GM12873 (cell line): ENCODE data around the gene MGAT4A.

Source experiments
- TF ChIP-seq, protein P1 (sequence below): IDR thresholded peaks from 2 replicates; pipeline ENCODE4 v1.5.1; 2012; ENCODE audit warnings: low read depth, mild to moderate bottlenecking, moderate library complexity, low read length, control low read depth; ENCODE audit not compliant: insufficient read depth; ENCODE audit errors: missing control alignments

The MGAT4A gene

DNA sequence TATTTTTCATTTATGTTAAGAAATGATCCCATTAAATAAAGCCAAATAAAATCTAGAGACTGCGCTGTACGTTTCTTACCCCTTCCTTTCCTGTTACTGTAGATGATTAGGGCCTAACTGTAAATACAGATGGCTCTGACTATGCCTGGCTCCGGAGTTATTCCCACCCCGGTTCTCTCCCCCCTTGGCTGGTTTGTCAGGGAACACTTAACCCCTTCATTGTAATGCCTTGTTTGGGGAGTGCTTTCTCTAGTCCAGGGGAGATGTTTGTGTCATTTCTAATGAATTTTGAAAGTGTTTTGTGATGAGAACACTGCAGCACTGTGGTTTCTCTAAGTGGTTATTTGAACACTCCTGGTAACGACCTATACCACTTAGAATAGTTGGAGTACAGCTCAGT lies 113.8 kb downstream of the MGAT4A start:
- TF ChIP-seq, protein P1, sequence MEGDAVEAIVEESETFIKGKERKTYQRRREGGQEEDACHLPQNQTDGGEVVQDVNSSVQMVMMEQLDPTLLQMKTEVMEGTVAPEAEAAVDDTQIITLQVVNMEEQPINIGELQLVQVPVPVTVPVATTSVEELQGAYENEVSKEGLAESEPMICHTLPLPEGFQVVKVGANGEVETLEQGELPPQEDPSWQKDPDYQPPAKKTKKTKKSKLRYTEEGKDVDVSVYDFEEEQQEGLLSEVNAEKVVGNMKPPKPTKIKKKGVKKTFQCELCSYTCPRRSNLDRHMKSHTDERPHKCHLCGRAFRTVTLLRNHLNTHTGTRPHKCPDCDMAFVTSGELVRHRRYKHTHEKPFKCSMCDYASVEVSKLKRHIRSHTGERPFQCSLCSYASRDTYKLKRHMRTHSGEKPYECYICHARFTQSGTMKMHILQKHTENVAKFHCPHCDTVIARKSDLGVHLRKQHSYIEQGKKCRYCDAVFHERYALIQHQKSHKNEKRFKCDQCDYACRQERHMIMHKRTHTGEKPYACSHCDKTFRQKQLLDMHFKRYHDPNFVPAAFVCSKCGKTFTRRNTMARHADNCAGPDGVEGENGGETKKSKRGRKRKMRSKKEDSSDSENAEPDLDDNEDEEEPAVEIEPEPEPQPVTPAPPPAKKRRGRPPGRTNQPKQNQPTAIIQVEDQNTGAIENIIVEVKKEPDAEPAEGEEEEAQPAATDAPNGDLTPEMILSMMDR = no peak

DNA sequence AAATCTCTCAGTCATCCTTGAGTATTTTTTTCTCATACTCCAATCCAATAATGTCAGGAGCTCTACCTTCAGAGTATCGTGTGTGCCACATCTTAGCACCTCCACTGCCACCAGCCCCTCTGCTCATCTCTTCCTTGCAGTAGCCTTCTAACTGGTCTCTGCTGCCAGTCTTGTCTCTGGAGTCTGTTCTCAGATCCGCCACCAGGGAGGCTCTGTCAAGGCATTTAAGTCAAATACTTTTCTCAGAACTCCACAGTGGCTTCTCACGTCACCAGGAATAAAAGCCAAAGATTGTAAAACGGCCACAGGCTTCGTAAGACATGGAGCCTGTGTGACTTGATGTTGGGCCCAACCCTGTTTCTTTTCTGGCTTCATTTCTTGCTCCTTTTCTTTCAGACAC lies 115.5 kb downstream of the MGAT4A start:
- TF ChIP-seq, protein P1 = no peak

DNA sequence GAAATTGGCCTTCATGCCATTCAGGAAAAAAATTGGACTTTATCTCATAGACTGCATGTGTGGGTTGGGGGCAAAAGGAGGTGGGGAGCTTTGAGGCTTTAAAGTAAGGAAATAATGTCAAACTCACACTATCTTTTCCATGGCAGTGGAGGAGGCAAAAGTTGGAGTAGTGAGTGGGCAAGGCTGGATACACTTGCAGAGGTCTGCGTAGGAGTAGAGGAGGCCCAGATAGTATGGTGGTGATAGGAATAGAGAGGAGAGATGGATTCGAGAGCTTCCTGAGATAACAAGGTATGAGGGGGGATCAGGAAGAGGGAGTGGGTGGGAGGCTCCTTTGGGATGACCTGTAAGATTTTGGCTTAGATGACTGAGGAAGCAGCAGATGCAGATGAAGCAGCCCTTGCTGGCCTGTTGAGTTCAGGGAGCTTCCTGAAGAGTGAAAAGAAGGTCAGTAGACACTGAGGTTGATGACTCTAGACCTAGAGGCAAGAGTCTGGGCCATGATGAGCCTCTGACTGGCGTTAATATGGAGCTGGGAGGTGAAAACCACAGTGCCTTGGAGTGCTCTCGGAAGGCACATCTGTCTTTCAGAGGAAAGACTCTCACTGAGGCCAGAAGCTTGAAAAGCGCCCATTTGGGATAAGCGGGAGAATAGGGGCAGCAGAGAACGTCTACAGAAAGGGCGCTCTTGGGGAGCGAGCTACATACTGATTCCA lies 116.8 kb downstream of the MGAT4A start:
- TF ChIP-seq, protein P1 = no peak

DNA sequence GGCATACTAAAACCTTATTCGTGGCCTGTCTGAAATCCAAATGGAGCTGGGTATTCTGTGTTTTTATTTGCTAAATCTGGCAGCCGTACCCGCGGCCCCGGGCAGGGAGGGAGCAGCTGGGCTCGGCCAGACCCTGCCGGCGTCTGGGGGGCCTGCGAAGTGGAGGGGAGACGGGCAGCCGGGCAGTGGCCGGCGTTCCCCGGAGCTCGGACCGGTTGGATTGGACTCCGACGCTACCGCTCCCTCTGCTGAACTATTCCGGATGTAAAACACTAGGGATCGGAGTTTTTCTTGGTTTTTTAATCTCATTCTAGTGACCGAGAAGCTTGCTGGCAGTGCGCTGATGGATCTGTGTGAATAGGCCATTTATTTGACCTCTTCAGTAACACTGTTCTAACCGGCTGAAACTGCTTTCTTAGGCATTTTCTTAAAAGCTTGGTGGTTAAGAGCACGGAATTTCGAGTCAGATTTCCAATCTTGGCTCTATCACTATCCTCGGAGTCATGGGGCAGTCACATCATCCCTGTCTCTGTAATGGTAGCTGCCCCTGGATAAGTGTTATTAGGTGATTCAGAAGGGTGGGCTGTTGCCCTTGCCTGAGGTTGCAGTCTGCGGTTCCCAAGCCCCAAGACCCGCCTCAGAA lies 121.8 kb downstream of the MGAT4A start:
- TF ChIP-seq, protein P1 = no peak

DNA sequence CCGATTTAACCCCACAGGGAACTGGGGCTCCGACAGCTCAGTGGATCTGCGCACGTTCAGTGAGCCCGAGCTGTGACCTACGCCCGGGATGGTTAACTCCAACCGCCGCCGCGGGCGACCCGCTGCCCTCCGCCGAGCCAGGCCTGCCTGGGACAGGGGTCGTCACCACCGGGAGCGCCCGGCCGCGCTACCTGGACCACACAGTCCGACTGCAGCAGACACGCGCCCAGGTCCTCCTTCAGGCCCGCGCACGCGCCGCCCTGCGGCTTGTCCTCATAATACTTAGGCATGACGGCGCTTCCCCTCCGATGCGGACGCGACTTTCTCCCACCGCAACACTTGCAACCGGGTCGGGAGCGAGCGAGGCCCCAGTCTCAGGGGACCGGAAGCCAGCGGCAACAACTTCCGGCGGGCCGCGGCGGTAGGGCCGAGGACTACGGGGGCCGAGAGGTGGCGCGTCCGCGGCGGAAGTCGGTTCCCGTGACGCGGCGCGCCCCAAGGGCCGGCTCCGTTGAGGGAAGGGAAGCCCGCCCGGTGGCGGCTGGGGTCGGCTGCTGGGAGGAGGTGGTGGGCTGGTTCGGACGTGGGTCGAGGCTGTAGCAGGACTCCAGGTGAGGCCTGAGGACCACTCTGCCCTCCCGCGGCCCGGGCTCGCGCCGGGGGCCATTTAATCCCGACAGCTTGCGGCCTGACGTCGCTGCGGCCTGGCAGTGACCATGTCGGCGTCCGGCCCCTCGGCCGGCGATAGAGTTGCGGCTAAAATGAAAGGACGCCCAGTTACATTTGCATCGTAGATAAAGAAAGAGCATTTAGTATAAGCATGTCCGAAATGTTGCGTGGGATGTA lies 122.6 kb downstream of the MGAT4A start, which contains the start of the genes COA5 and UNC50:
COA5 (minus strand) TSS at position 397 of the 846 bp plus-strand sequence; CDS start at position 290, 107 bp downstream.
UNC50 (plus strand) TSS at position 474 of the 846 bp plus-strand sequence. CDS start 1,171 bp downstream, outside the sequence.
- TF ChIP-seq, protein P1 = no peak

DNA sequence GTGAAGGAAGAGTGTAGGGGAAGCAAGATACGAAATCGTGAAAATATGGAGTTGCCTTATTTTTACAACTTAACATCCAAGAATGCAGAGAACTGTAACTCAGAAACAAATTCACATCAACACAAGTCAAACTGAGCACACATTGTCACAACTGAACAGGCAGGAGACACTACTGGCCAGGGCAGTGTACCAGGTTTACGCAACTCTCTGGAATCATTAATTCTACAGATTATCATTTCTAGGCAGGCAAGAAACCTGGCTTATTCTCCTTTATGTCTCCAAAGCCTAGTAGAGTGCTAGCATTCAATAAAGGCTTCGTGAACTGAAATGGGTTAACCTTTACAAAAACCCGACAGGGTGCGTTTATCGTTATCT lies 123.2 kb downstream of the MGAT4A start:
- TF ChIP-seq, protein P1 = no peak

DNA sequence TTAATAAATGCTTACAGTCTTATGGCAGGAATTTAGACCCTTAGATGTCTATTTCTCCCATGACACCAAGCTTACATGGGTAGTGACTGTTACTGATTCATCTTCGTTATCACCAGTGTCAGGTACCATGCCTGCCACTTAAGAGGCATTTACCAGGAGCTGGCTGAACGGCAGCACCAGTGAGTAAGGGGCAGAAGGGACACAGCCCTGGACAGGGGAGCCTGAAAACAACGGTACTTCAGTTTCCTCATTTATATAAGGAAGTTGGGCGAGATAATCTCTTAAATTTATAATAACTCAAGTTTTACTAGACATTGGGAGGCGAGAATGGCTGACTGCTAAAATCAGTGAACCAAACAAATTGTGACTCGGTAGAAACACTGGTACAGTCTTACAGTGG lies 123.8 kb downstream of the MGAT4A start:
- TF ChIP-seq, protein P1 = no peak
